Endothelial cell of umbilical vein (primary cell): Measurements from ENCODE around the gene RSRC1. TPM values are rescaled to one million over a fixed set of nuclear protein-coding genes. Genes with fewer than 3 reads are reported as not detected.

Source experiments
- BruUV-seq: library from RNA; stranded (reverse); fragments of 400-500 nt; replicated peaks from 2 replicates; lab custom pipeline; 2021; lab: Mats Ljungman, UMichigan
- CTCF ChIA-PET: fragments of 300-600, 350-600 bp; sonication (Branson Sonifier 250); formaldehyde crosslinking; loops from one replicate; lab custom pipeline; 2021; ENCODE audit warnings: antibody characterized with exemption, inconsistent platforms; lab: Charles Lee
- POLR2A ChIA-PET: fragments of 300-600, 350-600 bp; sonication (Branson Sonifier 250); formaldehyde crosslinking; loops from one replicate; lab custom pipeline; 2021; ENCODE audit warnings: antibody characterized with exemption, inconsistent platforms; lab: Charles Lee
- DNase-seq: peaks from one replicate; pipeline ENCODE4 v3.0.0-alpha.2; 2011; ENCODE audit warnings: low read depth, low spot score
- FAIRE-seq: peaks from 2 replicates; lab custom pipeline; 2011; peaks lifted over from hg19 to GRCh38; lab: Jason Lieb, UNC
- H2AFZ ChIP-seq: 2 replicates; pipeline ENCODE4 v1.6.0; 2012; ENCODE audit warnings: low read depth, low read length, control low read depth, inconsistent platforms
- H3K27ac ChIP-seq: 2 replicates; pipeline ENCODE4 v1.5.1; 2011; ENCODE audit warnings: low read depth, mild to moderate bottlenecking, control low read depth, low read length, moderate library complexity; ENCODE audit not compliant: insufficient read depth
- H3K27me3 ChIP-seq, 2 experiments: 2 replicates each; pipeline versions ENCODE4 v1.6.0 to v1.6.1; 2011; ENCODE audit warnings: low read length in 2 of 2, mixed read lengths in 1 of 2; ENCODE audit not compliant: control insufficient read depth in 2 of 2, insufficient read depth in 2 of 2
- H3K36me3 ChIP-seq, 2 experiments: 2 replicates in 1 of 2; 3 replicates in 1 of 2; pipeline ENCODE4 v1.5.1; 2011; ENCODE audit warnings: low read length in 2 of 2, mild to moderate bottlenecking in 1 of 2, moderate library complexity in 1 of 2; ENCODE audit not compliant: control insufficient read depth in 2 of 2, insufficient read depth in 2 of 2; ENCODE audit errors: extremely low read depth in 1 of 2
- H3K4me1 ChIP-seq: 3 replicates; pipeline ENCODE4 v1.5.1; 2011; ENCODE audit warnings: mild to moderate bottlenecking, low read length; ENCODE audit not compliant: control insufficient read depth, insufficient read depth; ENCODE audit errors: extremely low read depth
- H3K4me2 ChIP-seq: 2 replicates; pipeline ENCODE4 v1.6.1; 2011; ENCODE audit warnings: low read length, control low read depth, mixed read lengths; ENCODE audit not compliant: insufficient read depth
- H3K4me3 ChIP-seq, 3 experiments: fragments of 200-600 bp in 1 of 3; sonication (generic), shearing (Covaris generic) in 1 of 3; replicated peaks in 1 of 3; 2 replicates each; pipeline ENCODE4 v1.5.1; 2011 to 2016; ENCODE audit warnings: control low read depth in 3 of 3, low read length in 3 of 3, mild to moderate bottlenecking in 2 of 3, inconsistent platforms in 1 of 3, low read depth in 1 of 3, moderate library complexity in 1 of 3; ENCODE audit not compliant: insufficient read depth in 1 of 3
- H3K79me2 ChIP-seq: 2 replicates; pipeline ENCODE4 v1.6.0; 2012; ENCODE audit warnings: low read length, inconsistent platforms; ENCODE audit not compliant: control insufficient read depth, insufficient read depth
- H3K9ac ChIP-seq: replicated peaks from 2 replicates; pipeline ENCODE3; 2011; ENCODE audit warnings: low read length, control low read depth; ENCODE audit not compliant: insufficient read depth; ENCODE audit errors: extremely low read depth
- H3K9me1 ChIP-seq: replicated peaks from 3 replicates; pipeline ENCODE4 v1.6.0; 2011; ENCODE audit warnings: mild to moderate bottlenecking, low read length; ENCODE audit not compliant: control insufficient read depth, insufficient read depth; ENCODE audit errors: extremely low read depth
- H3K9me3 ChIP-seq: replicated peaks from 2 replicates; pipeline ENCODE4 v1.5.1; 2012; ENCODE audit warnings: low read length, inconsistent platforms; ENCODE audit not compliant: control insufficient read depth, insufficient read depth
- H4K20me1 ChIP-seq: replicated peaks from 2 replicates; pipeline ENCODE3; 2011; ENCODE audit warnings: mild to moderate bottlenecking, low read length; ENCODE audit not compliant: control insufficient read depth, insufficient read depth; ENCODE audit errors: extremely low read depth
- EZH2 ChIP-seq: IDR thresholded peaks from 2 replicates; pipeline ENCODE4 v1.6.1; 2012; ENCODE audit warnings: borderline replicate concordance, low read depth, mild to moderate bottlenecking, moderate library complexity, low read length, inconsistent platforms; ENCODE audit not compliant: severe bottlenecking
- FOS ChIP-seq: IDR thresholded peaks from 2 replicates; pipeline ENCODE4 v1.6.1; 2011; ENCODE audit warnings: mild to moderate bottlenecking, low read length, moderate library complexity, borderline replicate concordance; ENCODE audit not compliant: insufficient read depth
- GATA2 ChIP-seq: IDR thresholded peaks from 2 replicates; pipeline ENCODE4 v1.7.0; 2011; ENCODE audit warnings: low read depth, mild to moderate bottlenecking, moderate library complexity, mixed read lengths, low read length; ENCODE audit not compliant: insufficient read length, insufficient read depth
- JUN ChIP-seq: IDR thresholded peaks from 2 replicates; pipeline ENCODE4 v1.6.1; 2011; ENCODE audit warnings: borderline replicate concordance, low read depth; ENCODE audit not compliant: insufficient read length, insufficient read depth
- MYC ChIP-seq: IDR thresholded peaks from one replicate; pipeline ENCODE4 v1.6.1; 2011; ENCODE audit warnings: mild to moderate bottlenecking, low read depth, low read length
- POLR2A ChIP-seq: IDR thresholded peaks from 2 replicates; pipeline ENCODE4 v1.6.1; 2012; ENCODE audit warnings: low read depth, mild to moderate bottlenecking, control low read depth, low read length
- POLR2AphosphoS5 ChIP-seq: IDR thresholded peaks from 2 replicates; pipeline ENCODE4 v1.6.1; 2012; ENCODE audit warnings: low read depth, mild to moderate bottlenecking, control low read depth, low read length, moderate library complexity; ENCODE audit not compliant: insufficient read depth
- dilution Hi-C: fragments of 300-500 bp; cut with MboI; formaldehyde crosslinking; loops from one replicate; pipeline ENCODE4 v1.15.0; 2019; ENCODE audit warnings: low sequenced_read_pairs; ENCODE audit not compliant: extremely low pct_ligation_motif_present
- intact Hi-C: fragments of 100-400 bp; cut with micrococcal nuclease; formaldehyde crosslinking; loops from one replicate; pipeline ENCODE4 v1.10.0; 2022
- polyA plus RNA-seq, 4 experiments: library from polyadenylated mRNA; depleted of rRNA in 3 of 4; stranded (reverse) in 3 of 4; unstranded in 1 of 4; fragments of >200 nt; gene quantifications; 2 replicates each; pipeline versions ENCODE4 v1.2.1 to v1.2.3, GENCODE V29; 2011 to 2012; ENCODE audit warnings: missing spikeins in 1 of 4
- total RNA-seq: library from RNA; stranded (reverse); gene quantifications from 2 replicates; pipeline ENCODE4 v1.2.3, GENCODE V29; 2021
- TF ChIP-seq, protein P1 (sequence below): IDR thresholded peaks from 2 replicates; pipeline ENCODE4 v1.6.1; 2011; ENCODE audit not compliant: insufficient read depth, insufficient read length
- TF ChIP-seq, protein P2 (sequence below), 2 donors: IDR thresholded peaks; 1 replicate in 1 of 2; 2 replicates in 1 of 2; pipeline ENCODE4 v1.5.1; 2011; ENCODE audit warnings: low read length in 2 of 2, mild to moderate bottlenecking in 2 of 2, moderate library complexity in 2 of 2, control low read depth in 1 of 2, inconsistent platforms in 1 of 2, low read depth in 1 of 2; ENCODE audit not compliant: insufficient read depth in 1 of 2; ENCODE audit errors: extremely low read depth in 1 of 2

Gene RSRC1
- total and polyA plus RNA-seq, 2 donors (not counting 3 experiments of a cell fraction or from before 2014, with no cell fraction given) = 1.8 to 25.4 TPM

- TF ChIP-seq FOS (no peak), GATA2 (no peak), EZH2 (no peak), MYC (no peak), POLR2AphosphoS5 (no peak), POLR2A (no peak), JUN (no peak)
- TF ChIP-seq, protein P1, sequence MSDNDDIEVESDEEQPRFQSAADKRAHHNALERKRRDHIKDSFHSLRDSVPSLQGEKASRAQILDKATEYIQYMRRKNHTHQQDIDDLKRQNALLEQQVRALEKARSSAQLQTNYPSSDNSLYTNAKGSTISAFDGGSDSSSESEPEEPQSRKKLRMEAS = no peak
- TF ChIP-seq, protein P2, sequence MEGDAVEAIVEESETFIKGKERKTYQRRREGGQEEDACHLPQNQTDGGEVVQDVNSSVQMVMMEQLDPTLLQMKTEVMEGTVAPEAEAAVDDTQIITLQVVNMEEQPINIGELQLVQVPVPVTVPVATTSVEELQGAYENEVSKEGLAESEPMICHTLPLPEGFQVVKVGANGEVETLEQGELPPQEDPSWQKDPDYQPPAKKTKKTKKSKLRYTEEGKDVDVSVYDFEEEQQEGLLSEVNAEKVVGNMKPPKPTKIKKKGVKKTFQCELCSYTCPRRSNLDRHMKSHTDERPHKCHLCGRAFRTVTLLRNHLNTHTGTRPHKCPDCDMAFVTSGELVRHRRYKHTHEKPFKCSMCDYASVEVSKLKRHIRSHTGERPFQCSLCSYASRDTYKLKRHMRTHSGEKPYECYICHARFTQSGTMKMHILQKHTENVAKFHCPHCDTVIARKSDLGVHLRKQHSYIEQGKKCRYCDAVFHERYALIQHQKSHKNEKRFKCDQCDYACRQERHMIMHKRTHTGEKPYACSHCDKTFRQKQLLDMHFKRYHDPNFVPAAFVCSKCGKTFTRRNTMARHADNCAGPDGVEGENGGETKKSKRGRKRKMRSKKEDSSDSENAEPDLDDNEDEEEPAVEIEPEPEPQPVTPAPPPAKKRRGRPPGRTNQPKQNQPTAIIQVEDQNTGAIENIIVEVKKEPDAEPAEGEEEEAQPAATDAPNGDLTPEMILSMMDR (IDR thresholded peaks at IDR 0.05; ENCODE audit: extremely low read depth in 1 of 2, insufficient read depth in 1 of 2, low read depth in 1 of 2, low read length in 2 of 2) = no peak
- dilution Hi-C loops = no loop called here
- Histone ChIP-seq H3K27ac (no peak overlapping the region), H3K27me3 (no peaks in the 10 kb centered on the region), H3K9me3 (no peaks in the 10 kb centered on the region), H3K36me3 (no peaks in the 10 kb centered on the region), H3K79me2 (no peaks in the 10 kb centered on the region), H3K4me3 (no peak overlapping the region), H3K9ac (no peak overlapping the region), H3K4me2 (no peak overlapping the region), H3K9me1 (no peaks in the 10 kb centered on the region), H4K20me1 (no peaks in the 10 kb centered on the region), H2AFZ (no peak overlapping the region), H3K4me1 (no peaks in the 10 kb centered on the region)
- ChIA-PET CTCF (no interaction called here), POLR2A (no interaction called here)
- intact Hi-C loops = no loop called here
- no peak for FAIRE-seq
- no peak for DNase-seq
- no TSS peak for BruUV-seq
Observed at GRCh38 chr3:158506456-158506855, 396.6 kb downstream of the RSRC1 start.
